Measurements from ENCODE around the gene DHX40. TPM values are rescaled to one million over a fixed set of nuclear protein-coding genes. Genes with fewer than 3 reads are reported as not detected.
A peak's percentile ranks its signal among the peaks of the same experiment; 100 is the strongest.

The DHX40 gene
- total RNA-seq, 3 donors from 2014 or later (not counting 1 experiment from before 2014, with no cell fraction given) = 43.0 to 47.4 (median 46.6) TPM

DNA sequence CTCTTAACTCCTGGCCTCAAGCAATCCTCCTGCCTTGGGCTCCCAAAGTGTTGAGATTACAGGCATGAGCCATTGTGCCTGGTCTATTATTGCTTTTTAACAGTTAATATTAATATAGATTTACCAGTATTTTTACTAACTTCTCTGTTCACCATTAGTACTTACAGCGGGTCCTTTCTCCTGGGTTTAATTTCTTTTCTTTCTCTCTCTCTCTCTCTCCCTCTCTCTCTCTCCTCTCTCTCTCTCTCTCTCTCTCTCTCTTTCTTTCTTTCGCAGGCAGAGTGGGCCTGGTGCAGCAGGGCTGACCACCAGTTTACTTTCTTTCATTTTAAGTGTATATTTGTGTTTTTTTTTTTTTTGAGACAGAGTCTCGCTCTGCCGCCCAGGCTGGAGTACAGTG lies 14.7 kb upstream of the DHX40 start:
- Mint-ChIP-seq H3K36me3 (no peaks in the 10 kb centered on the region), H3K4me3 (no peak overlapping the region), H3K4me1 (no peaks in the 10 kb centered on the region), H3K27me3 (ENCODE audit: low read depth in 2 of 2) (peaks cover 7% of the 10 kb centered on the region in 2 donors), H3K9me3 (no peaks in the 10 kb centered on the region), H3K27ac (no peak overlapping the region)
- no peaks in the 10 kb centered on the region for H3K4me1 ChIP-seq (ENCODE audit: control insufficient read depth, insufficient read depth, low read length)
- H3K27ac ChIP-seq (ENCODE audit: low read length) = no peak overlapping the region
- intact Hi-C loops (cut with micrococcal nuclease) = no loop called here
- DNase-seq (no peak), ATAC-seq (no peak)
- no peak overlapping the region for H3K4me3 ChIP-seq (ENCODE audit: low read length)
- TF ChIP-seq, protein P1, sequence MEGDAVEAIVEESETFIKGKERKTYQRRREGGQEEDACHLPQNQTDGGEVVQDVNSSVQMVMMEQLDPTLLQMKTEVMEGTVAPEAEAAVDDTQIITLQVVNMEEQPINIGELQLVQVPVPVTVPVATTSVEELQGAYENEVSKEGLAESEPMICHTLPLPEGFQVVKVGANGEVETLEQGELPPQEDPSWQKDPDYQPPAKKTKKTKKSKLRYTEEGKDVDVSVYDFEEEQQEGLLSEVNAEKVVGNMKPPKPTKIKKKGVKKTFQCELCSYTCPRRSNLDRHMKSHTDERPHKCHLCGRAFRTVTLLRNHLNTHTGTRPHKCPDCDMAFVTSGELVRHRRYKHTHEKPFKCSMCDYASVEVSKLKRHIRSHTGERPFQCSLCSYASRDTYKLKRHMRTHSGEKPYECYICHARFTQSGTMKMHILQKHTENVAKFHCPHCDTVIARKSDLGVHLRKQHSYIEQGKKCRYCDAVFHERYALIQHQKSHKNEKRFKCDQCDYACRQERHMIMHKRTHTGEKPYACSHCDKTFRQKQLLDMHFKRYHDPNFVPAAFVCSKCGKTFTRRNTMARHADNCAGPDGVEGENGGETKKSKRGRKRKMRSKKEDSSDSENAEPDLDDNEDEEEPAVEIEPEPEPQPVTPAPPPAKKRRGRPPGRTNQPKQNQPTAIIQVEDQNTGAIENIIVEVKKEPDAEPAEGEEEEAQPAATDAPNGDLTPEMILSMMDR (IDR thresholded peaks at IDR 0.05) = no peak
- H3K36me3 ChIP-seq (ENCODE audit: control insufficient read depth, insufficient read depth, low read length) = no peaks in the 10 kb centered on the region
- 100% methylated on average over 1 of the region's 4 CpGs for WGBS (ENCODE audit: insufficient coverage)
- H3K27me3 ChIP-seq (ENCODE audit: control insufficient read depth, insufficient read depth, low read length) = no peaks in the 10 kb centered on the region
- H3K9me3 ChIP-seq (ENCODE audit: control insufficient read depth, insufficient read depth, low read length) = no peaks in the 10 kb centered on the region

DNA sequence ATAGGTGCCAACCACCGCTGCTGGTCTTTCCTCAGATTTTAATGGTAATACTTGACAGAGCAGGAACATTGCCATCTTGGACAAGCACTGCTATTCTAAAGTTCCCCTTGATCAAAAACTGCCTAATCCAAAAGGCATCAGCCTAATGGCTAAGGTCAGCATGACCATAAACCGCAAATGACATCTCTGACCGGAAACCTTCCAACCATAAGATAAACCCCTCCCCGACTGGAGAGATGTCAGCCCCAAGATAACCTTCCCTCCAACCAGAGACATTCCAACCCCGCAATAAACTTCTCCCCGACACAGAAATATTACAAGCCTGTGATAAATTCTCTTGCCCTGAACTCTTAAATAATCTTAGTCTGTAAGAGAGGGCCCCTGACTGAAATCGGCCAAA lies 7.4 kb upstream of the DHX40 start:
- H3K9me3 ChIP-seq (ENCODE audit: control insufficient read depth, insufficient read depth, low read length) = no peaks in the 10 kb centered on the region
- no peak overlapping the region for H3K4me3 ChIP-seq (ENCODE audit: low read length)
- DNase-seq (no peak), ATAC-seq (no peak)
- no peaks in the 10 kb centered on the region for H3K27me3 ChIP-seq (ENCODE audit: control insufficient read depth, insufficient read depth, low read length)
- no peak overlapping the region for H3K27ac Mint-ChIP-seq
- no peaks in the 10 kb centered on the region for H3K9me3 Mint-ChIP-seq
- H3K27me3 Mint-ChIP-seq (ENCODE audit: low read depth in 2 of 2) = peaks cover 3 to 7% of the 10 kb centered on the region in 2 donors
- H3K4me3 Mint-ChIP-seq = no peak overlapping the region
- no peak overlapping the region for H3K27ac ChIP-seq (ENCODE audit: low read length)
- H3K4me1 Mint-ChIP-seq = no peaks in the 10 kb centered on the region
- H3K36me3 ChIP-seq (ENCODE audit: control insufficient read depth, insufficient read depth, low read length) = no peaks in the 10 kb centered on the region
- WGBS (ENCODE audit: insufficient coverage) = 93% methylated on average over 7 of the region's 7 CpGs
- H3K36me3 Mint-ChIP-seq = no peaks in the 10 kb centered on the region
- TF ChIP-seq, protein P1 (IDR thresholded peaks at IDR 0.05) = no peak
- intact Hi-C loops (cut with micrococcal nuclease) = no loop called here
- H3K4me1 ChIP-seq (ENCODE audit: control insufficient read depth, insufficient read depth, low read length) = no peaks in the 10 kb centered on the region

DNA sequence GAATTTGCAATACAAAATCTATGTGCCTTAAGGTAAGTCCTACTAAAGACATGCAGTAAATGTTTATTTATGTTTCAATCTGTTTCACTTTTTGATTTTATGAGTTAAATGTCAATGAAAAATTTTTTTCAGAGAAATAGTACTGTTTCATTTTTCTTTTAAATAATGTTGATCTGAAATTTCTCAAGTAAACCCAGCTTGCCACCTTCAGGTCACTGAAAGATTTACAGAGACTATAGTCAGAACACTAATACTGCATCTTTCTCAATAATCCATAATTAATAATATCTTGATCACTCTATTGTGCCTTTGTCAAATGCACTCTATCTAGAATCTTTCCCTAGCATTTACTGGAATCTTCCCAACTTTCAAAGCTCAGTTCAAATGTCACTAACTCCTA lies 6.5 kb upstream of the DHX40 start:
- Histone ChIP-seq H3K9me3 (ENCODE audit: control insufficient read depth, insufficient read depth, low read length) (no peaks in the 10 kb centered on the region), H3K4me1 (ENCODE audit: control insufficient read depth, insufficient read depth, low read length) (no peaks in the 10 kb centered on the region), H3K4me3 (ENCODE audit: low read length) (no peak overlapping the region), H3K27me3 (ENCODE audit: control insufficient read depth, insufficient read depth, low read length) (no peaks in the 10 kb centered on the region), H3K36me3 (ENCODE audit: control insufficient read depth, insufficient read depth, low read length) (no peaks in the 10 kb centered on the region), H3K27ac (ENCODE audit: low read length) (no peak overlapping the region)
- no peak overlapping the region for H3K27ac Mint-ChIP-seq
- H3K4me1 Mint-ChIP-seq = no peaks in the 10 kb centered on the region
- TF ChIP-seq, protein P1 (IDR thresholded peaks at IDR 0.05) = no peak
- ATAC-seq (no peak), DNase-seq (no peak)
- H3K36me3 Mint-ChIP-seq = no peaks in the 10 kb centered on the region
- intact Hi-C loops (cut with micrococcal nuclease) = no loop called here
- no peak overlapping the region for H3K4me3 Mint-ChIP-seq
- H3K27me3 Mint-ChIP-seq (ENCODE audit: low read depth in 2 of 2) = peaks cover 3 to 7% of the 10 kb centered on the region in 2 donors
- H3K9me3 Mint-ChIP-seq = no peaks in the 10 kb centered on the region

DNA sequence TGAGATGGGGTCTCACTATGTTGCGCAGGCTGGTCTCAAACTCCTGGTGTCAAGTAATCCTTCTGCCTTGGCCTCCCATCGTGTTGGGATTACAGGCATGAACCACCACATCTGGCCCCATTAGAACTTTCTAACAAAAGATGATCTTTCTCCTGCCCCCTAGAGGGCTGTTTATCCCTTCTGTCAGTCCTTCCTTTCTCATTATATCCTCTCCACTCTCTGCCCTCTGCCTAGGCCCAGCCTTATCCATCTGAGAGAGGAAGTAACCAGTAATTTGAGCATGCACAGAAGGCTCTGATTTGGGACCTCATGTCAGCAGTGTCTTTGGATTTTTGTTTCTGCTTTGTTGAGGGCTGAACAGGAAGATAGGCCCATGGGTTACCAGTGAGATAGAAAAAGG lies 4.4 kb upstream of the DHX40 start:
- Mint-ChIP-seq H3K9me3 (no peaks in the 10 kb centered on the region), H3K27ac (peak overlapping the region in 1 of 2 donors; percentile 2), H3K27me3 (ENCODE audit: low read depth in 2 of 2) (no peaks in the 10 kb centered on the region), H3K4me1 (peaks cover 11% of the 10 kb centered on the region in 2 donors), H3K36me3 (no peaks in the 10 kb centered on the region), H3K4me3 (no peak overlapping the region)
- Histone ChIP-seq H3K36me3 (ENCODE audit: control insufficient read depth, insufficient read depth, low read length) (no peaks in the 10 kb centered on the region), H3K4me3 (ENCODE audit: low read length) (no peak overlapping the region), H3K27me3 (ENCODE audit: control insufficient read depth, insufficient read depth, low read length) (no peaks in the 10 kb centered on the region), H3K4me1 (ENCODE audit: control insufficient read depth, insufficient read depth, low read length) (peaks cover 11% of the 10 kb centered on the region), H3K27ac (ENCODE audit: low read length) (no peak overlapping the region), H3K9me3 (ENCODE audit: control insufficient read depth, insufficient read depth, low read length) (no peaks in the 10 kb centered on the region)
- TF ChIP-seq, protein P1 (IDR thresholded peaks at IDR 0.05) = no peak
- DNase-seq (peak in 1 of 2 donors; percentile 31), ATAC-seq (no peak)
- intact Hi-C loops (cut with micrococcal nuclease) = no loop called here
- WGBS (ENCODE audit: insufficient coverage) = 100% methylated on average over 2 of the region's 2 CpGs

All from natural killer cell (primary cell).